Hypothalamus (tissue), 51 donors: ENCODE data around the gene TUBA1A.
"Not testable (repeated sequence)": the region's sequence is repeated elsewhere in the genome, so short reads cannot be mapped to it uniquely, and the experiment has no call there.

Experiments used
- DNase-seq, 51 donors: peaks; one replicate each; lab custom pipeline; 2025; lab: John Stamatoyannopoulos, UW

The TUBA1A gene

DNA sequence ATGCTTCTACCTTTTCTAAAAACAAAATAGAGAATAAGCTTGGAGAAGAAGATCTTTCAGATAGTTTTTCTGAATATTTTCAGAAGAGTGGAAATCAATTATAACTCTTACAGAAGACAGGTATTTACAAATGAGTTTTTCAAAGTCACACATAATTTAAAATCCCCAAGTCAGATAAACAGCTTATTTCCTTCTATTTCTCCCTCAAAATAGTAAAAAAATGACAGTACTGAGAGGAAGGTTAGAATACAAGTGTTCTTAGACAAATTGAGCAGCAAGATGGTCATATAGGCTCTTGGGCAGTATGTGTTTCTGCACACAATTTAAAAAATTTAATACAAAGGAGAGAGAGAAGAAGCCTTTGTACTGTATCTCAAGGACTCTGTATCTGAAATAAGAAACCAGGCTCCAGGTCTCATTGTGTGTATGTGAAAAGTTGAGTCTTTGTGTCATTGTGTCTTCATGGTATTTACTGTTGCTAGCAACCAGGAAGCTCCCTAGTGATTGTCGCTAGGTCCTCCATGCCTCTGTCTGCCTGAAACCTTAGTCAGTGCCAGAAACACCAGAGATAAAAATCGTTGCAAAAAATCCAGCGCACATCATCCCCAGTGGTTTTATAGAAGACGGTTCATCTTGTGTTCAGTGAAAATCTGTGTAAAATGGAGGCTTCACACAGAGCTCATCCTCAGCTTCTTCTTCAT, 12.9 kb upstream of the TUBA1A start:
- DNase-seq, result peak in 1 of 51 donors; percentile 35

GRCh38 chr12:49200919-49201594, 12.2 kb upstream of the TUBA1A start:
- peak in 1 of 51 donors; percentile 72 for DNase-seq

GRCh38 chr12:49198431-49199155, 9.7 kb upstream of the TUBA1A start:
- peak in 40 of 51 donors; percentile 5 to 81 (median 60) for DNase-seq

GRCh38 chr12:49197256-49197655, 8.4 kb upstream of the TUBA1A start:
- no peak for DNase-seq

DNA sequence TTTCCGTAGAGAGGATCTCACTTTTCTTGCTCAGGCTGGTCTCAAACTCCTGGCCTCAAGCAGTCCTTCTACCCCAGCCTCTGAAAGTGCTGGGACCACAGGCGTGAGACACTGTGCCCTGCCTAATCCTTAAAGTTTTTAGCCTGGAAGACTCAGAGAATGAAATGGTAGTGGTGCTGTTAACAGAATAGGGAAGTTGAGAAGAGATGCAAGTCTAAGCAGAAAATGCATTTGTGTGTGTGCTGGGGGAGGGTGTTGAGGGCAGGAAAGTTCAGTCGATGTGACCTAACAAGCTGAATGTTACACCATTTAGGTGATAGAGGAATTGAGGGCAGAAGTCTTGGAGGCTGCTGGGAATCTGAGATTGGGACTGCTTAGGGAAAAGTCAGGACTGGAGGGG, 6.9 kb upstream of the TUBA1A start:
- DNase-seq, result no peak

GRCh38 chr12:49193746-49194145, 4.9 kb upstream of the TUBA1A start:
- DNase-seq, result not testable (repeated sequence)

DNA sequence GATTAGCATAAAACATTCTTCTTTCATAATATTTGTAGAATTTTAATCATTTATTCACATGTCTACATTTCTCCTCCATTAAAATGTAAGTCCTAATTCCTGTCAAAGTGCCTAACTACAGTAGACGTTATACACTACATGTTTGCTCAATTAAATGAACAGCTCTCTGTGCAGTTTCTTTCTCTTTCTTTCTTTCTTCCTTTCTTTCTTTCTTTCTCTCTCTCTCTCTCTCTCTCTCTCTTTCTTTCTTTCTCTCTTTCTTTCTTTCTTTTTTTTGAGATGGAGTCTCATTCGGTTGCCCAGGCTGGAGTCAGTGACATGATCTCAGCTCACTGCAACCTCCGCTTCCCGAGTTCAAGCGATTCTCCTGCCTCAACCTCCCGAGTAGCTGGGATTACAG, 2.6 kb upstream of the TUBA1A start:
- DNase-seq, result not testable (repeated sequence)

DNA sequence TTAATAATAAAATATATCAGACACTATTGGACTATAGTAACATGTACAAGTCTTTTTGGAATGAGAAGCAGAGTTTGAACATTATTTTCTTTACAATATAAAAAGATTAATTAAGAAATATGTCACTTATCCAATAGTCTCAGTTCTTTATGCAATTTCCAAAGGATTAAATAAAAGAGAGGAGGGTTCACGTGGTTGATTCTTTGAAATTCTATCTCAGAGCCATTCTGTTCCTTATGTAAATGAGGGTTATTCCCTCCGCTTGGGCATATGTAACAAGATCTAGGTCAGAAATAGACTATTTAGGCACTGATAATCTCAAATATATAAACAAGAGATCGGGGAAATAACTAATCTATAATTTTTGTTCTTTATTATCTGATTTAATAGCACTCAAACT, 2.1 kb upstream of the TUBA1A start:
- no peak for DNase-seq

DNA sequence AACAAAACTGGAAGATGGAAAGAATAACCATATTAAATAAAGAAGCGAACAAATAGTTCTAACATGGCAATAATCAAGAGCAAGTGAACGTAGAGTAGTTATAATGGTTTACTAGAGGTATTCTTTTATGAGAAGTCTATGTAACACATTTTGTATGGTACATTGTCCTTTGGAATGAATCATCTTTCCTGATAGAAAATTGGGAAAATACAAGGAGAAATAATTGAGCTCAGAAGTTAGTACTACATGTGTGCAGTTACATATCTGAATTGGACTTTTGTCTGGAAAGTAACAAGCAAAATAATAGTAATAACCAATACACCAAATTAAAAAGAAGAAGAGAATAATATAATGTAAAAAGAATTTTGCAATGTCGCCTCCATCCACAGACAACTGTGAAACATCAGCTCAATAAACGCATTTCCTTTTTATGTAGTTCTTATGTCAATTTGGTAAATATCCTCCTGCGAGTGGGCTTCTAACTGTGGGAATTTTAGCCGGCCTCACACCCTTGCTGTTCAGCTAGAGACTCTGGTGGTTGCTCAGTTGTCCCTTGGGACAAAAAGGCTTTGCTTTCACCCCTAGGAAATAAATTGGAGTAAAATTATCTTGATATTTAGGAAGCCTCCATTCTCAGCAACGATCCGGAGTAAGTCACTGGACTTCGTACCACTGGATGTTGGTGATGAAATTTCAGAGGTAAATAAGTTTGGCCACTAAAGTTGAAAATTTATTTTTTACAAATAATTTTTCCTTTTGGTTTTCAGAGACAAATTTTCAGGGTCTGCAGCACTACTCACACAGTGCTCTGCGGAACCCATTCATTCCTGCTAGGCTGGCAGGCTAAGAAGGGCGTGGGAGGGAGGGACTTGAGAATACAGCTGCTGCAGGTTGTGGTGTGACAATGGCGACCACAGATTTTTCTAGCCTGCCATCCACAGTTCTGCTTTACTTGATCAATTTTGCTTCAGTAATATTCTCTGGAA, 1.1 kb upstream of the TUBA1A start:
- DNase-seq, result peak in 12 of 51 donors; percentile 6 to 66 (median 18)

GRCh38 chr12:49188201-49188915, 522 bp downstream of the TUBA1A start:
- peak in 42 of 51 donors; percentile 16 to 85 (median 56) for DNase-seq

- DNase-seq, result peak in 45 of 51 donors; percentile 12 to 96 (median 75)
These were observed 1.7 kb downstream of the TUBA1A start for GRCh38 chr12:49187184-49187583.

- peak in 2 of 51 donors; percentile 19 to 25 for DNase-seq
These were observed 2.6 kb downstream of the TUBA1A start for GRCh38 chr12:49186307-49186706.

- DNase-seq, result not testable (repeated sequence)
These were observed 4.2 kb downstream of the TUBA1A start for GRCh38 chr12:49184697-49185096.

DNA sequence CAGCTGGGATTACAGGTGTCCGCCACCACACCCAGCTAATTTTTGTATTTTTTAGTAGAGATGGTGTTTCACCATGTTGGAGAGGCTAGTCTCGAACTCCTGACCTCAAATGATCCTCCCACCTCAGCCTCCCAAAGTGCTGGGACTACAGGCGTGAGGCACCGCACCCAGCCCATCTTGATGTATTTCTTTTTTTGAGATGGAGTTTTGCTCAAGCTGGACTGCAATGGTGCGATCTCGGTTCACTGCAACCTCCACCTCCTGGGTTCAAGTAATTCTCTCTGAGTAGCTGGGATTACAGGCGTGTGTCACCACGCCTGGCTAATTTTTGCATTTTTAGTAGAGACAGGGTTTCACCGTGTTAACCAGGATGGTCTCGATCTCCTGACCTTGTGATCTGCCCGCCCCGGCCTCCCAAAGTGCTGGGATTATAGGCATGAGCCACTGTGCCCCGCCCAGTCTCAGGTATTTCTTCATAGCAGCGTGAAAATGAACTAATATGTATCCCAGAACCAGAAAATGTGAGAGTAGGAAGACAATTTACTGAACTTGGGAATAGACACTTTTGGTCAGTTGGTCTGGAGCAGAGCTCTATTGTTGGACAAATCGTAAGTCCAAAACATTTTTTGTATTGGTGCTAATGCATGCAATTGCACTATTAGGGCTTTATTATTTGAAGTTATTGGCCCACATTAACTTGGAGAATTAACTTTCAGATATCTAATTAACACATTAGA, 5.5 kb downstream of the TUBA1A start:
- DNase-seq, result not testable (repeated sequence)

DNA sequence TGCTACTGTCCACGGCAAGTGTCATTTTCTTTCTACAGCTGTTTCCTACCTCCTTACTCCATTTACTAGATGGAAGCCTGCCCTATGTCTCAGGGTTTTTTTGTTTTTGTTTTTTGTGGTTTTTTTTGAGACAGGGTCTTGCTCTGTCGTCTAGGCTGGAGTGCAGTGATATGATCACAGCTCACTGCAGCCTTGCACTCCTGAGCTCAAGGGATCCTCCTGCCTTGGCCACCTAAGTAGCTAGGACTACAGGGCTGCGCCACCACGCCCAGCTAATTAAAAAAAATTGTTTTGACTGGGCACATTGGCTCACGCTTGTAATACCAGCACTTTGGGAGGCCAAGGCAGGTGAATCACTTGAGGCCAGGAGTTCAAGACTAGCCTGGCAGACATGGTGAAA, 14.7 kb downstream of the TUBA1A start:
- DNase-seq, result no peak

DNA sequence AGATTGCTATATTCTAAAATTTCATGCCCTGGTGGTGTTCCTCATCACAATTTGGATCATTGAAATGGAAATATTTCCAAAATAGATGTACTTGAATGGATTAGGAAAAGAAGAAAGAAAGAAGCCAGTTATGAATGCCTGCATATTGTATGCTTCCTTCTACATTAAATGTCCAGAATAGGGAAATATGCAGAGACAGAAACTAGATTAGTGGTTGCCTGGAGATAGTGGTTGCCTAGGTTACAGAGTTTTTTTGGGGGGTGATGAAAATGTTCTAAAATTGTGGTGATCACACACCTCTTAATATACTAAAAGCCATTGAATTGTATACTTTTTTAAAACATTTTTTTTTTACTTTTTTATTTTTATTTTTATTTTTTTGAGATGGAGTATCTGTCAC, 18.0 kb downstream of the TUBA1A start:
- DNase-seq, result peak in 1 of 51 donors; percentile 20

DNA sequence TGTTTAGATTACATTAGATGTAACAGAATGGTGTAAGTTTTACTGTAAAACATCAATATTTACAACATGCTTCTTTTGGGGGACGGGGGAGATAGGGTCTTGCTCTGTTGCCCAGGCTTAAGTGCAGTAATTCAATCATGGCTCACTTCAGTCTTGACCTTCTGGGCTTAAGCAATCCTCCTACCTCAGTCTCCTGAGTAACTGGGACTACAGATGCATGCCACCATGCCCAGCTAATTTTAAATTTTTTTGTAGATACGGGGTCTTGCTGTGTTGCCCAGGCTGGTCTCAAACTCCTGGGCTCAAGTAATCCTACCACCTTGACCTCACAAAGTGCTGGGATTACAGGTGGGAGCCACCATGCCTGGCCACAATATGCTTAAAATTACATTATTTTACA, 23.8 kb downstream of the TUBA1A start:
- DNase-seq, result no peak

GRCh38 chr12:49161901-49162300, 27.0 kb downstream of the TUBA1A start:
- DNase-seq, result not testable (repeated sequence)
